ENCODE data around the gene COLEC11.

The COLEC11 gene

GRCh38 chr2:3565117-3565516 lies 29.8 kb upstream of the COLEC11 start:
- no peak for TF ChIP-seq MAX (IDR thresholded peaks at IDR 0.05)
- TF ChIP-seq FOXM1 (IDR thresholded peaks at IDR 0.05; ENCODE audit: borderline replicate concordance, low read depth) = no peak
- no peak for TF ChIP-seq TCF12 (IDR thresholded peaks at IDR 0.05; ENCODE audit: low read depth)
- no peak for TF ChIP-seq ZBTB7A (IDR thresholded peaks at IDR 0.05; ENCODE audit: low read depth)

- TF ChIP-seq TCF12 (IDR thresholded peaks at IDR 0.05; ENCODE audit: low read depth) (no peak), TEAD4 (IDR thresholded peaks at IDR 0.05) (no peak), USF1 (IDR thresholded peaks at IDR 0.05) (no peak), CEBPB (IDR thresholded peaks at IDR 0.05) (no peak), EP300 (IDR thresholded peaks at IDR 0.05; ENCODE audit: borderline replicate concordance) (no peak), FOXM1 (IDR thresholded peaks at IDR 0.05; ENCODE audit: borderline replicate concordance, low read depth) (no peak), RAD21 (IDR thresholded peaks at IDR 0.05; ENCODE audit: low read depth) (no peak), ZBTB7A (IDR thresholded peaks at IDR 0.05; ENCODE audit: low read depth) (no peak), TAF1 (IDR thresholded peaks at IDR 0.05; ENCODE audit: low read depth) (no peak), REST (IDR thresholded peaks at IDR 0.05; ENCODE audit: low read depth) (no peak)
Measured at GRCh38 chr2:3566806-3567205, 28.1 kb upstream of the COLEC11 start.

- TF ChIP-seq NFIC (IDR thresholded peaks at IDR 0.05) (peak; percentile 38), MAX (IDR thresholded peaks at IDR 0.05) (no peak), TEAD4 (IDR thresholded peaks at IDR 0.05) (peak; percentile 62), EP300 (IDR thresholded peaks at IDR 0.05; ENCODE audit: borderline replicate concordance) (no peak), ZBTB7A (IDR thresholded peaks at IDR 0.05; ENCODE audit: low read depth) (no peak), RAD21 (IDR thresholded peaks at IDR 0.05; ENCODE audit: low read depth) (no peak), CREB1 (IDR thresholded peaks at IDR 0.05; ENCODE audit: low read depth) (no peak), YY1 (IDR thresholded peaks at IDR 0.05; ENCODE audit: low read depth) (no peak), EGR1 (IDR thresholded peaks at IDR 0.05) (no peak)
Measured at GRCh38 chr2:3571284-3571683, 23.6 kb upstream of the COLEC11 start.

- TF ChIP-seq TAF1 (IDR thresholded peaks at IDR 0.05; ENCODE audit: low read depth) (no peak), RAD21 (IDR thresholded peaks at IDR 0.05; ENCODE audit: low read depth) (no peak), EP300 (IDR thresholded peaks at IDR 0.05; ENCODE audit: borderline replicate concordance) (no peak), CREB1 (IDR thresholded peaks at IDR 0.05; ENCODE audit: low read depth) (no peak), FOXM1 (IDR thresholded peaks at IDR 0.05; ENCODE audit: borderline replicate concordance, low read depth) (no peak), USF1 (IDR thresholded peaks at IDR 0.05) (no peak), ZBTB7A (IDR thresholded peaks at IDR 0.05; ENCODE audit: low read depth) (no peak), REST (IDR thresholded peaks at IDR 0.05; ENCODE audit: low read depth) (no peak), EGR1 (IDR thresholded peaks at IDR 0.05) (no peak), TCF12 (IDR thresholded peaks at IDR 0.05; ENCODE audit: low read depth) (no peak), MAX (IDR thresholded peaks at IDR 0.05) (no peak), CEBPB (IDR thresholded peaks at IDR 0.05) (no peak), TEAD4 (IDR thresholded peaks at IDR 0.05) (no peak), NFIC (IDR thresholded peaks at IDR 0.05) (no peak), YY1 (IDR thresholded peaks at IDR 0.05; ENCODE audit: low read depth) (no peak)
Measured at GRCh38 chr2:3572620-3573019, 22.3 kb upstream of the COLEC11 start.

GRCh38 chr2:3574155-3574554 lies 20.8 kb upstream of the COLEC11 start:
- no peak for TF ChIP-seq EGR1 (IDR thresholded peaks at IDR 0.05)
- TF ChIP-seq CEBPB (IDR thresholded peaks at IDR 0.05) = no peak
- no peak for TF ChIP-seq USF1 (IDR thresholded peaks at IDR 0.05)
- TF ChIP-seq REST (IDR thresholded peaks at IDR 0.05; ENCODE audit: low read depth) = no peak
- no peak for TF ChIP-seq FOXM1 (IDR thresholded peaks at IDR 0.05; ENCODE audit: borderline replicate concordance, low read depth)
- no peak for TF ChIP-seq MAX (IDR thresholded peaks at IDR 0.05)
- TF ChIP-seq RAD21 (IDR thresholded peaks at IDR 0.05; ENCODE audit: low read depth) = no peak
- TF ChIP-seq YY1 (IDR thresholded peaks at IDR 0.05; ENCODE audit: low read depth) = no peak
- no peak for TF ChIP-seq EP300 (IDR thresholded peaks at IDR 0.05; ENCODE audit: borderline replicate concordance)
- no peak for TF ChIP-seq TEAD4 (IDR thresholded peaks at IDR 0.05)
- no peak for TF ChIP-seq TAF1 (IDR thresholded peaks at IDR 0.05; ENCODE audit: low read depth)
